Measurements from ENCODE around the gene HECTD3. TPM values are rescaled to one million over a fixed set of nuclear protein-coding genes. Genes with fewer than 3 reads are reported as not detected.
"Not testable (repeated sequence)": the region's sequence is repeated elsewhere in the genome, so short reads cannot be mapped to it uniquely, and the experiment has no call there.

The HECTD3 gene
- total RNA-seq, 1 donor from 2014 or later: 49.3 TPM

GRCh38 chr1:44994309-44994898, 16.7 kb downstream of the HECTD3 start:
- DNase-seq (ENCODE audit: low read depth): no peak

DNA sequence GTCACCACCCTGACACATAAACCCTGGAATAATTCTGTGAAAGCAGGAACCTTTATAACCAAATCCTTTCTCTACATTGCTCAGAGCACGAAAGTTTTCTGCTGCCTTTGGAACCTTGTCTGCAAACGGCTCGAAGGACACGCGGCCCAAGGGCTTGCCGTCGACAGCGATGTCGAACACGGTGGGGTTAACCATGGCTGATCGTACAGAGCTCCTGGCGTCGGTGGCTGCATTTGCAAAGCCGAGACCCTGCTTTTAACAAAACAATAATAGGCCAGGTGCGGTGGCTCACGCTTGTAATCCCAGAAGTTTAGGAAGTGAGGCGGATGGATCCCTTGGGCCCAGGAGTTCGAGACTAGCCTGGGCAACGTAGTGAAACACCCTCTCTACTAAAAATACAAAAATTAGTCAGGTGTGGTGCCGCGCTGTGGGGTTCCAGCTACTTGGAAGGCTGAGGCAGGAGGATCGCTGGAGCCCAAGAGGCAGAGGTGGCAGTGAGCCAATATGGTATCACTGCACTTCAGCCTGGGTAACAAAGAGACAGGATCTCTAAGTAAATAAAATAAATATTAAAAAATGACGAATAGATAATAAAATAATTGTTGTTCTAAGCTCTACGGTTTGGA, 22.5 kb downstream of the HECTD3 start:
- no peak for DNase-seq (ENCODE audit: low read depth)

DNA sequence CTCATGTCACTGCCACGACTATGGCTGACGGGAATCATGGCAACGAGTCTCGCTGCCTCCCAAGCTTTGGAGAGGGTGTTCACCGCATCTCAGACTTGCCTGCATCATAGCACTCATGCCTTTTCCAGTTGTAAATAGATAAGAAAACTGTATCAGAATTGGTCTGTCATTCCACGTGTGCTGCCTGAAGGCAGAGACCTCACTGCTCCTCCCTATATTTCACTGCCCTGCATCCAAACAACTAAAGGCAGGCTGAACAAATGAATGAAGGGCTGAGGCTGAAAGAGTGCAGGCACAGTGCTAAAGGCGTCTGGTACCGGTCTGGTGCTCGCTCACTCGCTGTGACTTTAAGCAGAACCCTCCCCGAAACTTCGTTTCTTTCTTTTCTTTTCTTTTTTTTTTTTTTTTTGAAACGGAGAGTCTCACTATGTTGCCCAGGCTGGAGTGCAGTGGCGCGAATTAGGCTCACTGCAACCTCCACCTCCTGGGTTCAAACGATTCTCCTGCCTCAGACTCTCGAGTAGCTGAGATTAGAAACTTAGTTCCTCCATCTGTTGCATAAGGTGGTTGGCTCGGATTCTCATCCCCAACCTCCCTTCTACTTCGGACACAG, 25.3 kb downstream of the HECTD3 start:
- no peak for DNase-seq (ENCODE audit: low read depth)

- not testable (repeated sequence) for DNase-seq (ENCODE audit: low read depth)
Measured at GRCh38 chr1:44977372-44977771, 33.8 kb downstream of the HECTD3 start.

GRCh38 chr1:44976252-44976651, 34.9 kb downstream of the HECTD3 start:
- DNase-seq (ENCODE audit: low read depth): no peak

- DNase-seq (ENCODE audit: low read depth): no peak
Measured at GRCh38 chr1:44973645-44974044, 37.5 kb downstream of the HECTD3 start.

- peak; percentile 14 for DNase-seq (ENCODE audit: low read depth)
Measured at GRCh38 chr1:44970317-44970716, 40.8 kb downstream of the HECTD3 start.

GRCh38 chr1:44964396-44964795, 46.7 kb downstream of the HECTD3 start:
- DNase-seq (ENCODE audit: low read depth): no peak

DNA sequence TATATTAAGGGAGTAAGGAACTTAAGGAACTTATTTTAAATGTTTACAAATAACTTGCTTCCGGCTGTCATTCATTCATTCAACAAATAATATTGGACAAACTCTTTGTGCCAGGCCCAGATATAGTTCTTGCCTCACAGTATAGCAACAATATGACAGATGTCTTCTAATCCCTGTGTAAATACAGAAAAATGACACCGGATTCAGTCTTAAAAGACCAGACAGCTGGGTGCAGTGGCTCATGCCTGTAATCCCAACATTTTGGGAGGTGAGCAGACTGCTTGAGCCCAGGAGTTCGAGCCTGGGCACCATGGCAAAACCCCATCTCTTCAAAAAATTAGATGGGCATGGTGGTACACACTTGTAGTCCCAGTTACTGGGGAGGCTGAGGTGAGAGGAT, 48.4 kb downstream of the HECTD3 start:
- peak; percentile 22 for DNase-seq (ENCODE audit: low read depth)

- DNase-seq (ENCODE audit: low read depth): not testable (repeated sequence)
Measured at GRCh38 chr1:44962022-44962421, 49.1 kb downstream of the HECTD3 start.

GRCh38 chr1:44957566-44957965, 53.6 kb downstream of the HECTD3 start:
- DNase-seq (ENCODE audit: low read depth): not testable (repeated sequence)

GRCh38 chr1:44956077-44956476, 55.0 kb downstream of the HECTD3 start:
- not testable (repeated sequence) for DNase-seq (ENCODE audit: low read depth)

Other genes with a start within 250 kb of the HECTD3 start
- 1,824 and 2,185 TPM in 2 replicates for gene RPS8, start 235.8 kb downstream of the HECTD3 start, total RNA-seq
- gene BEST4, start 223.2 kb downstream of the HECTD3 start, total RNA-seq: 0.59 TPM in 1 of 2 replicates, not detected in the other
- gene PLK3, start 210.9 kb downstream of the HECTD3 start, total RNA-seq: 40.0 and 72.5 TPM in 2 replicates
- not detected in 2 replicates for gene DYNLT4, start 204.0 kb downstream of the HECTD3 start, total RNA-seq
- gene BTBD19, start 202.8 kb downstream of the HECTD3 start, total RNA-seq: 5.4 and 20.8 TPM in 2 replicates
- 0.05 and 0.51 TPM in 2 replicates for gene PTCH2, start 168.1 kb downstream of the HECTD3 start, total RNA-seq
- 50.4 and 65.9 TPM in 2 replicates for gene EIF2B3, start 24.7 kb downstream of the HECTD3 start, total RNA-seq
- 80.8 and 87.2 TPM in 2 replicates for gene UROD, start 930 bp upstream of the HECTD3 start, total RNA-seq
- gene ZSWIM5, start 195.3 kb upstream of the HECTD3 start, total RNA-seq: 0.05 TPM in 1 of 2 replicates, not detected in the other